Measurements from ENCODE around the gene DLX4.

The DLX4 gene

GRCh38 chr17:49964303-49964768 is 4.7 kb upstream of the DLX4 start:
- TF ChIP-seq CTCF (IDR thresholded peaks at IDR 0.05) (no peak), ZFX (IDR thresholded peaks at IDR 0.05; ENCODE audit: borderline replicate concordance) (no peak)
- no peak overlapping the region for H3K27ac ChIP-seq

GRCh38 chr17:49964769-49965523 is 4.0 kb upstream of the DLX4 start:
- TF ChIP-seq CTCF (IDR thresholded peaks at IDR 0.05) (no peak), ZFX (IDR thresholded peaks at IDR 0.05; ENCODE audit: borderline replicate concordance) (no peak)

GRCh38 chr17:49965524-49965909 is 3.5 kb upstream of the DLX4 start:
- TF ChIP-seq CTCF (IDR thresholded peaks at IDR 0.05) (no peak), ZFX (IDR thresholded peaks at IDR 0.05; ENCODE audit: borderline replicate concordance) (no peak)

More at GRCh38 chr17:49964769-49965523, 4.0 kb upstream of the DLX4 start:
- H3K27ac ChIP-seq: no peak overlapping the region

GRCh38 chr17:49966767-49967166 is 2.2 kb upstream of the DLX4 start:
- TF ChIP-seq CTCF (IDR thresholded peaks at IDR 0.05) (no peak), ZFX (IDR thresholded peaks at IDR 0.05; ENCODE audit: borderline replicate concordance) (no peak)

More at GRCh38 chr17:49965524-49965909, 3.5 kb upstream of the DLX4 start:
- H3K27ac ChIP-seq: no peak overlapping the region

GRCh38 chr17:49967205-49967604 is 1.8 kb upstream of the DLX4 start:
- no peak for TF ChIP-seq CTCF (IDR thresholded peaks at IDR 0.05)
- no peak for TF ChIP-seq ZFX (IDR thresholded peaks at IDR 0.05; ENCODE audit: borderline replicate concordance)
- H3K27ac ChIP-seq: no peak overlapping the region

More at GRCh38 chr17:49966767-49967166, 2.2 kb upstream of the DLX4 start:
- no peak overlapping the region for H3K27ac ChIP-seq

GRCh38 chr17:49967621-49968404 is 1.2 kb upstream of the DLX4 start:
- no peak for TF ChIP-seq CTCF (IDR thresholded peaks at IDR 0.05)
- no peak for TF ChIP-seq ZFX (IDR thresholded peaks at IDR 0.05; ENCODE audit: borderline replicate concordance)

More at GRCh38 chr17:49967621-49968404, 1.2 kb upstream of the DLX4 start:
- H3K27ac ChIP-seq: no peak overlapping the region
